ENCODE measurements around the gene CHRNA7. TPM values are rescaled to one million over a fixed set of nuclear protein-coding genes. Genes with fewer than 3 reads are reported as not detected.

CHRNA7 gene
- total and polyA plus RNA-seq, 5 donors from 2014 or later: 1.3 to 3.8 (median 1.4) TPM; not detected in 1

GRCh38 chr15:32014953-32015352, 15.4 kb upstream of the CHRNA7 start:
- DNase-seq (no peak), ATAC-seq (ENCODE audit: low read depth in 2 of 2) (no peak)
- Histone ChIP-seq H3K4me1 (ENCODE audit: control insufficient read depth, insufficient read depth, low read length, poor library complexity, severe bottlenecking) (no peaks in the 10 kb centered on the region), H3K27me3 (ENCODE audit: control insufficient read depth, insufficient read depth, low read length) (peaks cover 6% of the 10 kb centered on the region), H3K27ac (ENCODE audit: insufficient read depth, low read length, poor library complexity, severe bottlenecking) (no peak overlapping the region), H3K36me3 (ENCODE audit: control insufficient read depth, insufficient read depth, low read length) (no peaks in the 10 kb centered on the region), H3K4me3 (ENCODE audit: low read depth, low read length) (no peak overlapping the region), H3K9me3 (ENCODE audit: control insufficient read depth in 2 of 2, low read length in 2 of 2) (no peaks in the 10 kb centered on the region)
- Mint-ChIP-seq H3K27ac (no peak overlapping the region), H3K4me3 (no peak overlapping the region), H3K27me3 (peaks cover 6% of the 10 kb centered on the region), H3K36me3 (no peaks in the 10 kb centered on the region), H3K4me1 (no peaks in the 10 kb centered on the region), H3K9me3 (peaks cover 0 to 2% (median 0%) of the 10 kb centered on the region in 7 donors)

- H3K9me3 ChIP-seq (ENCODE audit: control insufficient read depth in 2 of 2, low read length in 2 of 2): no peaks in the 10 kb centered on the region
- no peak for DNase-seq
- no peaks in the 10 kb centered on the region for H3K36me3 ChIP-seq (ENCODE audit: control insufficient read depth, insufficient read depth, low read length)
- H3K27ac Mint-ChIP-seq: no peak overlapping the region
- peaks cover 4% of the 10 kb centered on the region for H3K27me3 ChIP-seq (ENCODE audit: control insufficient read depth, insufficient read depth, low read length)
- H3K27me3 Mint-ChIP-seq: peaks cover 17% of the 10 kb centered on the region
- no peaks in the 10 kb centered on the region for H3K4me1 ChIP-seq (ENCODE audit: control insufficient read depth, insufficient read depth, low read length, poor library complexity, severe bottlenecking)
- H3K4me3 ChIP-seq (ENCODE audit: low read depth, low read length): no peak overlapping the region
- no peaks in the 10 kb centered on the region for H3K9me3 Mint-ChIP-seq
- no peaks in the 10 kb centered on the region for H3K36me3 Mint-ChIP-seq
- no peak for ATAC-seq (ENCODE audit: low read depth in 2 of 2)
- no peak overlapping the region for H3K27ac ChIP-seq (ENCODE audit: insufficient read depth, low read length, poor library complexity, severe bottlenecking)
- no peaks in the 10 kb centered on the region for H3K4me1 Mint-ChIP-seq
- no peak overlapping the region for H3K4me3 Mint-ChIP-seq
Observed at GRCh38 chr15:32020156-32020555, 10.2 kb upstream of the CHRNA7 start.

- Mint-ChIP-seq H3K4me3 (peak overlapping the region in 1 of 4 donors; percentile 11), H3K36me3 (no peaks in the 10 kb centered on the region), H3K9me3 (peaks cover 0 to 3% (median 0%) of the 10 kb centered on the region in 7 donors), H3K4me1 (peaks cover 0 to 11% (median 2%) of the 10 kb centered on the region in 4 donors), H3K27me3 (peaks cover 59% of the 10 kb centered on the region), H3K27ac (no peak overlapping the region)
- Histone ChIP-seq H3K4me1 (ENCODE audit: control insufficient read depth, insufficient read depth, low read length, poor library complexity, severe bottlenecking) (no peaks in the 10 kb centered on the region), H3K9me3 (ENCODE audit: control insufficient read depth in 2 of 2, low read length in 2 of 2) (no peaks in the 10 kb centered on the region), H3K36me3 (ENCODE audit: control insufficient read depth, insufficient read depth, low read length) (no peaks in the 10 kb centered on the region), H3K4me3 (ENCODE audit: low read depth, low read length) (no peak overlapping the region), H3K27me3 (ENCODE audit: control insufficient read depth, insufficient read depth, low read length) (peaks cover 12% of the 10 kb centered on the region), H3K27ac (ENCODE audit: insufficient read depth, low read length, poor library complexity, severe bottlenecking) (no peak overlapping the region)
- ATAC-seq (ENCODE audit: low read depth in 2 of 2) (no peak), DNase-seq (no peak)
Observed at GRCh38 chr15:32028921-32029320, 1.4 kb upstream of the CHRNA7 start.

GRCh38 chr15:32029409-32029861, 880 bp upstream of the CHRNA7 start:
- Mint-ChIP-seq H3K27me3 (peaks cover 55% of the 10 kb centered on the region), H3K9me3 (peaks cover 0 to 3% (median 0%) of the 10 kb centered on the region in 7 donors), H3K27ac (no peak overlapping the region), H3K4me1 (peaks cover 0 to 11% (median 2%) of the 10 kb centered on the region in 4 donors), H3K36me3 (no peaks in the 10 kb centered on the region), H3K4me3 (peak overlapping the region in 2 of 4 donors; percentile 10 to 11)
- ATAC-seq (ENCODE audit: low read depth in 2 of 2) (no peak), DNase-seq (no peak)
- Histone ChIP-seq H3K4me1 (ENCODE audit: control insufficient read depth, insufficient read depth, low read length, poor library complexity, severe bottlenecking) (no peaks in the 10 kb centered on the region), H3K4me3 (ENCODE audit: low read depth, low read length) (no peak overlapping the region), H3K9me3 (ENCODE audit: control insufficient read depth in 2 of 2, low read length in 2 of 2) (no peaks in the 10 kb centered on the region), H3K36me3 (ENCODE audit: control insufficient read depth, insufficient read depth, low read length) (no peaks in the 10 kb centered on the region), H3K27ac (ENCODE audit: insufficient read depth, low read length, poor library complexity, severe bottlenecking) (no peak overlapping the region), H3K27me3 (ENCODE audit: control insufficient read depth, insufficient read depth, low read length) (peaks cover 12% of the 10 kb centered on the region)

GRCh38 chr15:32030795-32031194, 480 bp downstream of the CHRNA7 start:
- DNase-seq (no peak), ATAC-seq (ENCODE audit: low read depth in 2 of 2) (no peak)
- H3K9me3 Mint-ChIP-seq: peaks cover 0 to 3% (median 0%) of the 10 kb centered on the region in 7 donors
- H3K4me1 ChIP-seq (ENCODE audit: control insufficient read depth, insufficient read depth, low read length, poor library complexity, severe bottlenecking): no peaks in the 10 kb centered on the region
- H3K27me3 ChIP-seq (ENCODE audit: control insufficient read depth, insufficient read depth, low read length): peaks cover 12% of the 10 kb centered on the region
- H3K4me1 Mint-ChIP-seq: peaks cover 0 to 11% (median 2%) of the 10 kb centered on the region in 4 donors
- no peak overlapping the region for H3K27ac ChIP-seq (ENCODE audit: insufficient read depth, low read length, poor library complexity, severe bottlenecking)
- H3K27ac Mint-ChIP-seq: no peak overlapping the region
- H3K27me3 Mint-ChIP-seq: peaks cover 58% of the 10 kb centered on the region
- H3K4me3 ChIP-seq (ENCODE audit: low read depth, low read length): no peak overlapping the region
- H3K4me3 Mint-ChIP-seq: no peak overlapping the region
- no peaks in the 10 kb centered on the region for H3K36me3 ChIP-seq (ENCODE audit: control insufficient read depth, insufficient read depth, low read length)
- no peaks in the 10 kb centered on the region for H3K9me3 ChIP-seq (ENCODE audit: control insufficient read depth in 2 of 2, low read length in 2 of 2)
- H3K36me3 Mint-ChIP-seq: no peaks in the 10 kb centered on the region

GRCh38 chr15:32033186-32033890, 3.0 kb downstream of the CHRNA7 start:
- Histone ChIP-seq H3K9me3 (ENCODE audit: control insufficient read depth in 2 of 2, low read length in 2 of 2) (no peaks in the 10 kb centered on the region), H3K27me3 (ENCODE audit: control insufficient read depth, insufficient read depth, low read length) (peaks cover 13% of the 10 kb centered on the region), H3K4me3 (ENCODE audit: low read depth, low read length) (no peak overlapping the region), H3K4me1 (ENCODE audit: control insufficient read depth, insufficient read depth, low read length, poor library complexity, severe bottlenecking) (no peaks in the 10 kb centered on the region), H3K36me3 (ENCODE audit: control insufficient read depth, insufficient read depth, low read length) (no peaks in the 10 kb centered on the region), H3K27ac (ENCODE audit: insufficient read depth, low read length, poor library complexity, severe bottlenecking) (no peak overlapping the region)
- no peak overlapping the region for H3K27ac Mint-ChIP-seq
- H3K4me1 Mint-ChIP-seq: peaks cover 0 to 11% (median 2%) of the 10 kb centered on the region in 4 donors
- H3K27me3 Mint-ChIP-seq: peaks cover 44% of the 10 kb centered on the region
- H3K4me3 Mint-ChIP-seq: no peak overlapping the region
- peaks cover 0 to 3% (median 0%) of the 10 kb centered on the region in 7 donors for H3K9me3 Mint-ChIP-seq
- no peak for ATAC-seq (ENCODE audit: low read depth in 2 of 2)
- no peaks in the 10 kb centered on the region for H3K36me3 Mint-ChIP-seq
- no peak for DNase-seq

GRCh38 chr15:32034106-32034505, 3.8 kb downstream of the CHRNA7 start:
- H3K27me3 Mint-ChIP-seq: peaks cover 36% of the 10 kb centered on the region
- H3K27ac Mint-ChIP-seq: no peak overlapping the region
- H3K4me1 Mint-ChIP-seq: peaks cover 0 to 11% (median 2%) of the 10 kb centered on the region in 4 donors

GRCh38 chr15:32035285-32035684, 5.0 kb downstream of the CHRNA7 start:
- Histone ChIP-seq H3K27me3 (ENCODE audit: control insufficient read depth, insufficient read depth, low read length) (peaks cover 9% of the 10 kb centered on the region), H3K4me1 (ENCODE audit: control insufficient read depth, insufficient read depth, low read length, poor library complexity, severe bottlenecking) (no peaks in the 10 kb centered on the region), H3K9me3 (ENCODE audit: control insufficient read depth in 2 of 2, low read length in 2 of 2) (no peaks in the 10 kb centered on the region), H3K27ac (ENCODE audit: insufficient read depth, low read length, poor library complexity, severe bottlenecking) (no peak overlapping the region), H3K36me3 (ENCODE audit: control insufficient read depth, insufficient read depth, low read length) (no peaks in the 10 kb centered on the region), H3K4me3 (ENCODE audit: low read depth, low read length) (no peak overlapping the region)
- Mint-ChIP-seq H3K4me1 (peaks cover 0 to 6% (median 2%) of the 10 kb centered on the region in 4 donors), H3K27me3 (peaks cover 26% of the 10 kb centered on the region), H3K4me3 (no peak overlapping the region), H3K9me3 (peaks cover 0 to 3% (median 0%) of the 10 kb centered on the region in 7 donors), H3K36me3 (no peaks in the 10 kb centered on the region), H3K27ac (no peak overlapping the region)
- DNase-seq (no peak), ATAC-seq (ENCODE audit: low read depth in 2 of 2) (no peak)

More at GRCh38 chr15:32034106-32034505, 3.8 kb downstream of the CHRNA7 start:
- Mint-ChIP-seq H3K4me3 (no peak overlapping the region), H3K9me3 (peaks cover 0 to 3% (median 0%) of the 10 kb centered on the region in 7 donors), H3K36me3 (no peaks in the 10 kb centered on the region)
- peaks cover 10% of the 10 kb centered on the region for H3K27me3 ChIP-seq (ENCODE audit: control insufficient read depth, insufficient read depth, low read length)
- DNase-seq: no peak
- no peaks in the 10 kb centered on the region for H3K36me3 ChIP-seq (ENCODE audit: control insufficient read depth, insufficient read depth, low read length)
- no peaks in the 10 kb centered on the region for H3K9me3 ChIP-seq (ENCODE audit: control insufficient read depth in 2 of 2, low read length in 2 of 2)
- no peak for ATAC-seq (ENCODE audit: low read depth in 2 of 2)
- H3K27ac ChIP-seq (ENCODE audit: insufficient read depth, low read length, poor library complexity, severe bottlenecking): no peak overlapping the region
- no peak overlapping the region for H3K4me3 ChIP-seq (ENCODE audit: low read depth, low read length)
- H3K4me1 ChIP-seq (ENCODE audit: control insufficient read depth, insufficient read depth, low read length, poor library complexity, severe bottlenecking): no peaks in the 10 kb centered on the region

All from CD4-positive, CD25-positive, alpha-beta regulatory T cell (primary cell).